ENCODE results near the gene RNF44. TPM values are rescaled to one million over a fixed set of nuclear protein-coding genes. Genes with fewer than 3 reads are reported as not detected.

RNF44 gene
- total RNA-seq, 1 donor from 2014 or later, result 139 TPM

DNA sequence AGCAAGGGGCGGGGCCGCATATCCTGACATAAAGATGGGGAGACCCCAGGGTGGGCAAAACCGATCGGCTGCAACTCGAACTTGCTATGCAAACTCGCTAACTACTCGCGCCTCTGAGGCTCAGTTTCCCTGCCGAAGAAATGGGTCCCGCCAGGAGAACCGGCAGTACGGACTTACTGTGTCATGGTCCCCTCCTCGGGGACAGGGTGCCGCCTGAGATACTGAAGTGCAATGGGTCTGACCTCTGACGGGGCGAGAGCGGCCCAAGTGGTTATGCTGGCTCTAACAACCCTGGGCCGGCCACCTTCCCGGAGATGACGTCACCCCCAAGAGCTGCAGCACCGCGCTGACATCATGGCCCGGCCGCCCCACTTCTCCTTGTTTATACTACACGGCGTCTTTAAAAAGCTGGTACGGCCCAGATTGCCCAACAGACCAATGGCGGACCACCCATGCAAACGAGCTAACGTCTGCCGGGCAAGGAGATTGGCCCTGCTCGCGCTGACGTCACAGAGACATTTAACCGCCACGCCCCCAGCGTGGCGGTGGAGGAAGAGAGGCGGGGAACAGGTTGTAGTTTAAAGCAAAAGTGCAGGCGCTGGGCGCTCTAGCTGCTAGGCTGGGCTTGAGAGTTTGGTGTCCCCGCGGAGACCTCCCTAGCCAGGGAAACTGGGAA, 490 bp upstream of the RNF44 start:
- intact Hi-C loops (cut with micrococcal nuclease), result loop anchor here (1.0 to 10.0 kb wide), 17 partner anchors 17 to 1667 kb away; partner anchors contain the start of genes CLTB, FAF2, GPRIN1 and GRK6

DNA sequence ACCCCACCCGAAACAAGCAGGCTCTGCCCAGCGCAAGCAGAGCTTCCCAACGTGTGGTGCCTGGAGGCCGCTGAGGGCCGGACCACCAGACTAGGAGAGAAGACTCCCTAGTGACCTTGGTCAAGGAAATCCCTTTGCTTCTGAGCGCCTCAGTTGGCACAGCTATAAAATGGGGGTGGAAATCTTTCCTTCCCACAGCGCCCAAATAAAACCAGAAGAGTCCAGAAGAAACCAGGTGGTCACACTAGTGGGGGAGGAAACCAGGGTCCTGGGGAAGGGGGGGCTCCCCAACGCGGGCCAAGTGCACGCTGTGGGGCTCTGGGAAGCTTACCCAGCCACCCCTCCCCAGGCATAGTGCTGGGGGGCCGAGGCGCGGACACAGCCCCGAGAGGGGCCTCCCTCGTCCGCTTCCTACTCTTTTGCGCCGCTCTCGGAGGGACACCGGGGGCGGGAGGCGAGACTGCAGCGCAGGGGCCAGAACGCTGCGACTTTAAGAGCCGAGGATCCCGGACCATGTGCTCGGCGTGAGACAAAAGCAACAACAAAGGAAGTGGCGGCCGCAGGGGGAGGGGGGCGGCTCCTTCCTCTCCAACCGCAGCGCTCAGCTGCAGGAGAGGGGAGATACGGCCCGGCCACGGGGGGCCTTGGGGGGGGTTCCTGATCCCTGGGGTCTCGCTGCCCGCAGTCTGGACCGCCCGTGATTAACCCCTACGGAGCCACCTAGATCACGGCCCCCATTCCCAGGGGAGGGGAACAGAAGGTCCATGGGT, 885 bp downstream of the RNF44 start:
- intact Hi-C loops (cut with micrococcal nuclease), result loop anchor here (2.0 to 10.0 kb wide), 9 partner anchors 486 to 1668 kb away; partner anchors contain the start of genes GRK6, HNRNPAB, LMAN2 and TMED9

GRCh38 chr5:176535664-176536131, 1.5 kb downstream of the RNF44 start:
- intact Hi-C loops (cut with micrococcal nuclease), result loop anchor here (2.0 to 10.0 kb wide), 10 partner anchors 47 to 1669 kb away; partner anchors contain the start of genes GRK6, HNRNPAB, LMAN2 and TMED9

DNA sequence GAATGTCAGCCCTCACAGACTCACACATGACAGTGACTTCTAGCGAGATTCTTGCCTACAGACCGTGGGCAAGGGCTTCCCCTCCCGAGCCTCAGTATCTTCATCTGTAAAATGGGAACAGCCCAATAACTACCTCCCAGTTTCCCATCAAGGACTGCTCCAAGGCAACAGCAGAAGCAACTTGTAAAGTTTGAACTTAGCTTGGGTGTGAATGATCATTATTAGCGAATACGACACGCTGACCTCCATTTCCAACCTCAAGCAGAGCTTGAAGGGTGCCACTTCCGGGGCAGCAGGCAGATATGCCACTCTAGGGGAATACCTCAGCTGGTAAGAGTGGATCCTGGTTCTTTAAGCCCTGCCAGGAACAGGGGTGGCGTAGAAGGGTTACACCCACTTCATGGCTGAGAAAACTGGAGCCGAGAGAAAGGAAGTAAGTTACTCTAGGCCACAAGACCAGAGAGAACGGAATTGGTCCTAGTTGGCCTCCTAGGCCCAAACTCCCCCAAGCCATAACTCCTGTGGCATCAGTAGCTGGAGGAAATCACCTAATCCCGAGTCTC, 2.0 kb downstream of the RNF44 start:
- intact Hi-C loops (cut with micrococcal nuclease), result loop anchor here (2.0 to 10.0 kb wide), 8 partner anchors 46 to 1670 kb away; partner anchors contain the start of genes GRK6, HNRNPAB, LMAN2 and TMED9

GRCh38 chr5:176534640-176535039, 2.6 kb downstream of the RNF44 start:
- intact Hi-C loops (cut with micrococcal nuclease), result loop anchor here (1.0 to 10.0 kb wide), 9 partner anchors 8 to 1670 kb away; partner anchors contain the start of genes GRK6, HNRNPAB, LMAN2 and TMED9

- intact Hi-C loops (cut with micrococcal nuclease), result loop anchor here (1.0 to 10.0 kb wide), 5 partner anchors 8 to 1671 kb away; partner anchors contain the start of genes HNRNPAB and TMED9
These were observed 3.1 kb downstream of the RNF44 start for GRCh38 chr5:176533894-176534611.

DNA sequence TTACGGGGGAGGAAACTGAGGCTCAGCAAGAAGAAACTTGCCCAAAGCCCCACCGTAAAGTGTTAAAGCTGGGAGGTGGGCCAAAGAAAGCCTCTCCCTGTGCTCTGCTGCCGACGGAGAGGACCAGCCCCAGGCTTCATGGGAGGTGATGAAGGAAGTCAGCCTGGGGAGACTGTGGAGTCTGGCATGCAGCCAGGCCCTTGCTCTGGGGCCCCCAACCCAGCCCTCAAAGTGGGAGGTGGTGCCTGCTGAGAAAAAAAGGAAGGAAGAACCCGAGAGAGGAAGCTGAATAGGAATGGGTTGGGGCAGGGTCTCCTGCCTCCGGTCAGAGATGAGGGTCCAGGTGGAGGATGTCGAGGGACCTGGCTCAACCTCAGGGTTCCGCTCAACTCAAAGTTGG, 3.8 kb downstream of the RNF44 start:
- intact Hi-C loops (cut with micrococcal nuclease), result loop anchor here (10.0 kb wide), 3 partner anchors 1049 to 1671 kb away; partner anchors contain the start of genes HNRNPAB and TMED9

GRCh38 chr5:176532795-176533194, 4.4 kb downstream of the RNF44 start:
- intact Hi-C loops (cut with micrococcal nuclease), result loop anchor here (10.0 kb wide), 3 partner anchors 1048 to 1672 kb away; partner anchors contain the start of genes HNRNPAB and TMED9

DNA sequence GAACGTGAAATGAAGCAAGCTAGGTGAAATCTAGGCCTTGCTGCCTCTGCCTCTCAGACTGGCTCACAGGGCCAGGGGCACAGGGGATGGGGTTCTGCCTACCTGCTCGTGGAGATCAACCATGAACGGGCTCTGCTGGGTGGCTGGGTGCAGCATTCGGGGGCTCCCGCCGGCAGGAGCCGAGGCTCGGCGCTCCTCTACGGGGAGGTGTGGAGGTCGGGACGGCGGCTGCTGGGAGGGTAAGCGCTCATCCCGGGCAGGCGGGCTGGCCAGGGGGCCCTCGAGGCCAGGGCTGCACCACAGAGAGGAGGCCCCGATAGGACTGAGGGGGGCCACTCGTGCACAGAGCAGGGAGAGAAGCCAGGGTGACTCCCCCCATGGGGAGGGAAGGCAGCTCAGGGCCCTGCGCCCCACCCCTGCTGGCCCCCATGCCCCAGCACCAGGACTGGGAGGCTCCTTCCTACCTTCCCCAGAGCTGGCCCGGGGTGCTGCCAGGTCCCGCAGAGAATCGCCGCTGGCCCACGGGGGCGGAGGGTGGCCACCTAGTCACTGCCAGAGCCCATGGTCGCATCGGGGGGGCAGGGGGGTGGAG, 5.2 kb downstream of the RNF44 start:
- intact Hi-C loops (cut with micrococcal nuclease), result loop anchor here (10.0 kb wide), 3 partner anchors 1047 to 1673 kb away; partner anchors contain the start of genes HNRNPAB and TMED9

DNA sequence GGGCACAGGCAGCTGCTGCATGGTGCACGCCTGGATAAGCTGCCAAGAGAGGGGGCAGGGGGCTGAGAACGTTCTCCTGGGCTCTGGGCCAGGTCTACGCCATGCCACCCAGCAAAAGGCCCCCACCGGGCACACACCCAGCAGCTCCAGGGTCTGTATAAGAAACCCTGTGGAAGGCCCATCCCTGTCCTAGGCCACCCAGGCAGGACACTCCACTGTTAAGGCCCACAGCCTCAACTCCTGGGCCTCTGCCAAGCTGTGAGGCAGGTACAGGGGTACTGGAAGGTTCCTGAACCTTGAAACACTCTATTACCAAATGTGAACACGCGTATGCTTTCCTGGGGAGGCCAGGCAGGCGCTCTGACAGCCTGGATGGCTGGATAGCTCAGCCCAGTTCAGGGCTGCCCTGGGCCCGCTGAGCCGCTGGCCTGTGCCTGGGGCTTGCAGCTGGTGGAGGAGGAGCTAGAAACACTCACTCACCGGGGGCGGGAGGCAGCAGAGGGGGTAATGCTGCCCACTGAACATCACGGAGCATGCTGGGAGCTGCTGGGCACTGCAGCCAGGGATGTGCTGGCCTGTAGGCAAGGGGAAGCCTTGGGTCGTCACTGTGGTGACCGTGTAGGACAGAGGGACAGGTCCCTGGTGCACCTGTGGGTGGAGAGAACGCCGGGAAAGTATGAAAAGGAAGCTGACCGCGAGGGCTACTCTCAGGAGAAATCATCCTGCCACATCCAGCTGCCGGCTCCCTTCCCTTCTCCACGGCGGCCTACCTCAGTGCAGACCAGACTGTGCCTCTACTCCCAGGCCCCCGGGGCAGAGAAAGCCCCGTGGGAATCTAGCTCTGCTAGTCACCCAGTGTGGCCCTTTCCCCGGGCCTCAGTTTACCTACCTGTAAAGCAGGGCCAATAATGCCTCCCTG, 6.0 kb downstream of the RNF44 start:
- intact Hi-C loops (cut with micrococcal nuclease), result loop anchor here (10.0 kb wide), 3 partner anchors 1046 to 1674 kb away; partner anchors contain the start of genes HNRNPAB and TMED9

GRCh38 chr5:176530393-176530982, 6.7 kb downstream of the RNF44 start:
- intact Hi-C loops (cut with micrococcal nuclease), result loop anchor here (10.0 kb wide), 3 partner anchors 1046 to 1674 kb away; partner anchors contain the start of genes HNRNPAB and TMED9

- intact Hi-C loops (cut with micrococcal nuclease), result loop anchor here (10.0 kb wide), 3 partner anchors 1045 to 1675 kb away; partner anchors contain the start of genes HNRNPAB and TMED9
These were observed 7.5 kb downstream of the RNF44 start for GRCh38 chr5:176529741-176530141.

- intact Hi-C loops (cut with micrococcal nuclease), result no loop called here
These were observed 8.0 kb downstream of the RNF44 start for GRCh38 chr5:176529116-176529740.

DNA sequence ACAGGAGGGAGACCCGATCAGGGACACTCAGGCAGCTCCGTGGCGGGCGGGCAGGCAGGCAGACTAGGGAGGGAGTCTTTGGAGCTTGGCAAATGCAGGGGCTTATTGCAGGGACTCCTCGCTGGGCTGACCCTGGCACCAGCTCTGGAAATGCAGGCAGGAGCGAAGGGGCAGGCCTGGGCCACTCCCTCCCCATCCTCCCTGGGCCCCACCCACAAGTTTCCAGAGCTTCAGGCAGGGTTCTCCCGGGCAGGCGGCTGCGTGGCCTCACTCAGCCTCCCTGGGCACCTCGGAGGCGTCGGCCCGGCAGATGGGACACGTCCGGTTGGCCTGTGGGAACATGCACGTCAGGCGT, 8.5 kb downstream of the RNF44 start:
- intact Hi-C loops (cut with micrococcal nuclease), result no loop called here

GRCh38 chr5:176528301-176528700, 8.9 kb downstream of the RNF44 start:
- intact Hi-C loops (cut with micrococcal nuclease), result no loop called here

- intact Hi-C loops (cut with micrococcal nuclease), result no loop called here
These were observed 9.7 kb downstream of the RNF44 start for GRCh38 chr5:176527246-176528222.

- intact Hi-C loops (cut with micrococcal nuclease), result no loop called here
These were observed 10.7 kb downstream of the RNF44 start for GRCh38 chr5:176526462-176526861.
